B cell (primary cell): ENCODE results near the gene RPS19. TPM values are rescaled to one million over a fixed set of nuclear protein-coding genes. Genes with fewer than 3 reads are reported as not detected.

Experiments used
- ATAC-seq: fragments of 200-7000 bp; cut with Tn5 transposase; one replicate; pipeline ENCODE4 v1.10.0; 2021; ENCODE audit warnings: low read depth, mild to moderate bottlenecking, moderate number of reproducible peaks, moderate library complexity
- CTCF ChIA-PET: fragments of 350-600 bp; sonication (Branson Sonifier 250); formaldehyde crosslinking; loops from one replicate; lab custom pipeline; 2021; ENCODE audit warnings: antibody characterized with exemption, inconsistent platforms; lab: Charles Lee
- POLR2A ChIA-PET: fragments of 350-600 bp; sonication (Branson Sonifier 250); formaldehyde crosslinking; loops from one replicate; lab custom pipeline; 2021; ENCODE audit warnings: antibody characterized with exemption; lab: Charles Lee
- DNase-seq: peaks from one replicate; pipeline ENCODE4 v3.0.0; 2013
- H2AFZ ChIP-seq: 2 replicates; pipeline ENCODE4 v1.6.1; 2012; ENCODE audit warnings: mild to moderate bottlenecking, low read depth, low read length; ENCODE audit not compliant: insufficient read depth, poor library complexity, severe bottlenecking
- H3K27ac ChIP-seq, 2 donors: 1 replicate in 1 of 2; 2 replicates in 1 of 2; pipeline ENCODE4 v1.5.1; 2012 to 2013; ENCODE audit warnings: low read length in 2 of 2, mild to moderate bottlenecking in 2 of 2, moderate library complexity in 1 of 2
- H3K27me3 ChIP-seq, 4 experiments: fragments of 200-600 bp in 1 of 4; sonication (generic) in 1 of 4; replicated peaks in 1 of 4; 1 replicate in 2 of 4; 2 replicates in 2 of 4; pipeline versions ENCODE4 v1.6.1 to v1.7.0; 2013 to 2016; ENCODE audit warnings: low read length in 3 of 4, mild to moderate bottlenecking in 2 of 4, mixed read lengths in 1 of 4, moderate library complexity in 1 of 4; ENCODE audit not compliant: insufficient read depth in 4 of 4, control insufficient read depth in 3 of 4; ENCODE audit errors: control extremely low read depth in 1 of 4
- H3K36me3 ChIP-seq, 2 experiments: replicated peaks in 1 of 2; 1 replicate in 1 of 2; 2 replicates in 1 of 2; pipeline versions ENCODE4 v1.6.1 to v1.7.1; 2013; ENCODE audit warnings: low read length in 1 of 2; ENCODE audit not compliant: insufficient read depth in 2 of 2, control insufficient read depth in 1 of 2; ENCODE audit errors: control extremely low read depth in 1 of 2, extremely low read depth in 1 of 2
- H3K4me1 ChIP-seq, 2 donors: fragments of 200-600 bp in 1 of 2; sonication (generic) in 1 of 2; 1 replicate in 1 of 2; 2 replicates in 1 of 2; pipeline versions ENCODE4 v1.5.1 to v1.6.1; 2013 to 2017; ENCODE audit warnings: low read length in 2 of 2; ENCODE audit not compliant: control insufficient read depth in 2 of 2, insufficient read depth in 2 of 2
- H3K4me2 ChIP-seq: replicated peaks from 2 replicates; pipeline ENCODE3; 2012; ENCODE audit warnings: mild to moderate bottlenecking, low read depth, low read length; ENCODE audit not compliant: poor library complexity, severe bottlenecking
- H3K4me3 ChIP-seq, 5 experiments: fragments of 200-600 bp in 1 of 5; sonication (generic) in 1 of 5; 1 replicate in 3 of 5; 2 replicates in 2 of 5; pipeline versions ENCODE4 v1.5.1 to v1.7.0; 2011 to 2016; ENCODE audit warnings: low read length in 4 of 5, mild to moderate bottlenecking in 4 of 5, low read depth in 2 of 5, control low read depth in 1 of 5, moderate library complexity in 1 of 5; ENCODE audit not compliant: insufficient read depth in 1 of 5; ENCODE audit errors: control extremely low read depth in 1 of 5, extremely low read depth in 1 of 5
- H3K79me2 ChIP-seq: fragments of 200-600 bp; sonication (generic); one replicate; pipeline ENCODE4 v1.6.0; 2016; ENCODE audit warnings: low read length; ENCODE audit not compliant: control insufficient read depth, insufficient read depth
- H3K9ac ChIP-seq: fragments of 200-600 bp; sonication (generic); 2 replicates; pipeline ENCODE4 v1.6.1; 2017; ENCODE audit warnings: mild to moderate bottlenecking, low read length, moderate library complexity
- H3K9me3 ChIP-seq, 3 donors: one replicate each; pipeline versions ENCODE4 v1.6.1 to v1.7.1; 2013; ENCODE audit warnings: low read length in 2 of 3; ENCODE audit not compliant: control insufficient read depth in 2 of 3, insufficient read depth in 1 of 3; ENCODE audit errors: control extremely low read depth in 1 of 3
- H4K20me1 ChIP-seq: 2 replicates; pipeline ENCODE4 v1.6.0; 2012; ENCODE audit warnings: mild to moderate bottlenecking, low read length; ENCODE audit not compliant: insufficient read depth, control insufficient read depth, poor library complexity, severe bottlenecking
- H3K27ac Mint-ChIP-seq: one replicate; pipeline ENCODE4 v1.8.0; 2021; ENCODE audit warnings: mixed read lengths
- H3K27me3 Mint-ChIP-seq: one replicate; pipeline ENCODE4 v1.8.0; 2021; ENCODE audit warnings: mixed read lengths
- H3K4me1 Mint-ChIP-seq: one replicate; pipeline ENCODE4 v1.8.0; 2021; ENCODE audit warnings: mixed read lengths
- H3K4me3 Mint-ChIP-seq: one replicate; pipeline ENCODE4 v1.8.0; 2021; ENCODE audit warnings: mixed read lengths
- H3K9me3 Mint-ChIP-seq: one replicate; pipeline ENCODE4 v1.8.0; 2022; ENCODE audit warnings: mixed read lengths; ENCODE audit not compliant: insufficient read depth
- CTCF ChIP-seq: fragments of 200-600 bp; IDR thresholded peaks from one replicate; pipeline ENCODE4 v1.8.0; 2022; ENCODE audit warnings: antibody characterized with exemption, mild to moderate bottlenecking
- EZH2 ChIP-seq: IDR thresholded peaks from 2 replicates; pipeline ENCODE4 v1.6.1; 2012; ENCODE audit warnings: borderline replicate concordance, low read depth, mild to moderate bottlenecking, moderate library complexity, low read length; ENCODE audit not compliant: insufficient read depth, poor library complexity, severe bottlenecking
- WGBS: methylation state at CpG from one replicate; pipeline ENCODE4 v1.1.5; 2013; ENCODE audit warnings: missing lambda C conversion rate; ENCODE audit not compliant: insufficient coverage; 5-methylcytosine and 5-hydroxymethylcytosine counted together
- intact Hi-C: fragments of 100-400 bp; cut with micrococcal nuclease; formaldehyde crosslinking; loops from one replicate; pipeline ENCODE4 v1.10.0; 2022
- polyA plus RNA-seq: library from polyadenylated mRNA; depleted of rRNA; stranded (reverse); fragments of >200 nt; gene quantifications from 2 replicates; pipeline ENCODE4 v1.2.3, GENCODE V29; 2012
- total RNA-seq, 2 donors: library from RNA; stranded (reverse); fragments of 120-200 nt in 1 of 2; gene quantifications; 1 replicate in 1 of 2; 2 replicates in 1 of 2; pipeline versions ENCODE4 v1.2.3 to v1.2.4, GENCODE V29; 2013 to 2022

Gene RPS19
- total and polyA plus RNA-seq, 2 donors (not counting 1 experiment from before 2014, with no cell fraction given): 3,322 to 9,144 TPM

- ChIA-PET CTCF (interaction anchor here (1.2 kb wide), 1 partner anchor 15 kb away, joined by 4 read pairs; no protein-coding TSS in a partner anchor), POLR2A (interaction anchor here (0.5 to 1.2 kb wide), 2 partner anchors 30 to 180 kb away, joined by 3 read pairs; partner anchors contain the start of gene ZNF574)
- WGBS: 100% methylated on average over 1 of the region's 1 CpG
- intact Hi-C loops: no loop called here
- H3K27me3 ChIP-seq: no peaks in the 10 kb centered on the region
- H3K79me2 ChIP-seq: peaks cover 39% of the 10 kb centered on the region
- peaks cover 14% of the 10 kb centered on the region for H3K4me1 Mint-ChIP-seq
- H3K36me3 ChIP-seq: peaks cover 7 to 79% of the 10 kb centered on the region in 2 experiments
- no peak for ATAC-seq
- DNase-seq: no peak
- H3K4me2 ChIP-seq: no peak overlapping the region
- H3K4me3 Mint-ChIP-seq: no peak overlapping the region
- peak overlapping the region in 1 of 2 donors; percentile 30 for H3K27ac ChIP-seq
- no peak overlapping the region for H3K9ac ChIP-seq
- TF ChIP-seq EZH2 (no peak), CTCF (no peak)
- H3K9me3 Mint-ChIP-seq: no peaks in the 10 kb centered on the region
- H3K27me3 Mint-ChIP-seq: no peaks in the 10 kb centered on the region
- no peaks in the 10 kb centered on the region for H3K9me3 ChIP-seq
- peaks cover 0 to 17% of the 10 kb centered on the region in 2 donors for H3K4me1 ChIP-seq
- H4K20me1 ChIP-seq: peaks cover 90% of the 10 kb centered on the region
- H2AFZ ChIP-seq: no peak overlapping the region
- no peak overlapping the region for H3K4me3 ChIP-seq
- no peak overlapping the region for H3K27ac Mint-ChIP-seq
Observed at GRCh38 chr19:41896581-41896942, 36.5 kb downstream of the RPS19 start.

GRCh38 chr19:41897181-41897580 lies 37.1 kb downstream of the RPS19 start:
- no peaks in the 10 kb centered on the region for H3K9me3 ChIP-seq
- H3K27ac ChIP-seq: no peak overlapping the region
- H3K79me2 ChIP-seq: peaks cover 33% of the 10 kb centered on the region
- Mint-ChIP-seq H3K4me3 (no peak overlapping the region), H3K27ac (no peak overlapping the region), H3K27me3 (no peaks in the 10 kb centered on the region), H3K4me1 (peaks cover 11% of the 10 kb centered on the region), H3K9me3 (no peaks in the 10 kb centered on the region)
- ChIA-PET CTCF (no interaction called here), POLR2A (no interaction called here)
- peaks cover 0 to 11% of the 10 kb centered on the region in 2 donors for H3K4me1 ChIP-seq
- H4K20me1 ChIP-seq: peaks cover 90% of the 10 kb centered on the region
- intact Hi-C loops: no loop called here
- no peaks in the 10 kb centered on the region for H3K27me3 ChIP-seq
- H3K4me2 ChIP-seq: no peak overlapping the region
- H3K9ac ChIP-seq: no peak overlapping the region
- DNase-seq: no peak
- no peak overlapping the region for H2AFZ ChIP-seq
- H3K36me3 ChIP-seq: peaks cover 12 to 79% of the 10 kb centered on the region in 2 experiments
- H3K4me3 ChIP-seq: no peak overlapping the region
- WGBS: no CpG with 5 or more reads among the region's 3 CpGs
- no peak for ATAC-seq
- TF ChIP-seq EZH2 (no peak), CTCF (no peak)
